K562 (cell line): Measurements from ENCODE around the gene B3GLCT. TPM values are rescaled to one million over a fixed set of nuclear protein-coding genes. Genes with fewer than 3 reads are reported as not detected.

Source experiments
- ATAC-seq: fragments of 200-7000 bp; cut with Tn5 transposase; 3 replicates; pipeline ENCODE4 v1.9.1; 2020; ENCODE audit warnings: moderate library complexity
- BruUV-seq: library from RNA; stranded (reverse); fragments of 400-500 nt; replicated peaks from 2 replicates; lab custom pipeline; 2021; lab: Mats Ljungman, UMichigan
- CTCF ChIA-PET: fragments of 300-600 bp; formaldehyde crosslinking; extraction: SDS; loops from one replicate; lab custom pipeline; 2021; ENCODE audit warnings: low intra/inter-chr PET ratio; lab: Yijun Ruan, JAX
- POLR2A ChIA-PET: fragments of 300-600, 350-650 bp; sonication (Branson Sonifier 250); formaldehyde crosslinking; extraction: SDS; loops from one replicate; lab custom pipeline; 2021; ENCODE audit warnings: antibody characterized with exemption, inconsistent platforms; lab: Yijun Ruan, JAX
- DNase-seq, 4 experiments: peaks; one replicate each; pipeline versions ENCODE4 v3.0.0 to v3.0.0-alpha.2; 2011 to 2018; ENCODE audit warnings: low spot score in 3 of 4, mixed read lengths in 3 of 4; ENCODE audit errors: extremely low read depth in 1 of 4
- FAIRE-seq: peaks from 2 replicates; lab custom pipeline; 2011; peaks lifted over from hg19 to GRCh38; lab: Jason Lieb, UNC
- H2AFZ ChIP-seq: 2 replicates; pipeline ENCODE4 v1.6.0; 2011; ENCODE audit warnings: low read depth, low read length, control low read depth, inconsistent platforms
- H3K27ac ChIP-seq: fragments of 200-600 bp; 3 replicates; pipeline ENCODE4 v1.8.0; 2011; ENCODE audit warnings: low read depth, mild to moderate bottlenecking, control low read depth, inconsistent platforms, low read length, moderate library complexity, mixed read lengths; ENCODE audit errors: extremely low read depth
- H3K27me3 ChIP-seq, 2 experiments: fragments of 300-600 bp in 1 of 2; 2 replicates in 1 of 2; 3 replicates in 1 of 2; pipeline versions ENCODE4 v1.6.0 to v1.8.0; 2011; ENCODE audit warnings: inconsistent platforms in 2 of 2, low read length in 2 of 2, mild to moderate bottlenecking in 1 of 2, mixed read lengths in 1 of 2, moderate library complexity in 1 of 2; ENCODE audit not compliant: control insufficient read depth in 2 of 2, insufficient read depth in 2 of 2
- H3K36me3 ChIP-seq: fragments of 300-600 bp; 3 replicates; pipeline ENCODE4 v1.8.0; 2011; ENCODE audit warnings: mild to moderate bottlenecking, low read length, inconsistent platforms; ENCODE audit not compliant: control insufficient read depth, insufficient read depth
- H3K4me1 ChIP-seq, 2 experiments: fragments of 200-600 bp in 1 of 2; replicated peaks in 1 of 2; 2 replicates in 1 of 2; 3 replicates in 1 of 2; pipeline versions ENCODE4 v1.5.1 to v1.8.0; 2011; ENCODE audit warnings: inconsistent platforms in 2 of 2, low read length in 2 of 2, mild to moderate bottlenecking in 1 of 2, mixed read lengths in 1 of 2, moderate library complexity in 1 of 2; ENCODE audit not compliant: control insufficient read depth in 2 of 2, insufficient read depth in 2 of 2
- H3K4me2 ChIP-seq: 2 replicates; pipeline ENCODE4 v1.6.1; 2011; ENCODE audit warnings: low read length, control low read depth, inconsistent platforms, mixed read lengths; ENCODE audit not compliant: insufficient read depth
- H3K4me3 ChIP-seq: fragments of 200-600 bp; sonication (generic), shearing (Covaris generic); 2 replicates; pipeline ENCODE4 v1.5.1; 2016; ENCODE audit warnings: control low read depth, inconsistent platforms
- H3K79me2 ChIP-seq: fragments of 200-600 bp; 3 replicates; pipeline ENCODE4 v1.8.0; 2011; ENCODE audit warnings: low read length, inconsistent platforms; ENCODE audit not compliant: control insufficient read depth, insufficient read depth
- H3K9ac ChIP-seq, 2 experiments: 2 replicates each; pipeline versions ENCODE4 v1.6.0 to v1.6.1; 2011; ENCODE audit warnings: low read depth in 2 of 2, low read length in 2 of 2, control low read depth in 1 of 2, inconsistent platforms in 1 of 2, mild to moderate bottlenecking in 1 of 2, mixed read lengths in 1 of 2; ENCODE audit not compliant: insufficient read depth in 1 of 2
- H3K9me1 ChIP-seq: one replicate; pipeline ENCODE4 v1.6.0; 2011; ENCODE audit warnings: inconsistent platforms, mild to moderate bottlenecking, low read length, moderate library complexity; ENCODE audit not compliant: control insufficient read depth, insufficient read depth
- H3K9me3 ChIP-seq: replicated peaks from 2 replicates; pipeline ENCODE4 v1.5.1; 2011; ENCODE audit warnings: low read depth, low read length, inconsistent platforms; ENCODE audit not compliant: control insufficient read depth, insufficient read depth
- H4K20me1 ChIP-seq: replicated peaks from 2 replicates; pipeline ENCODE4 v1.6.1; 2011; ENCODE audit warnings: low read length, inconsistent platforms, mixed read lengths; ENCODE audit not compliant: control insufficient read depth, insufficient read depth
- ARID1B ChIP-seq: fragments of 450-650 bp; IDR thresholded peaks from 2 replicates; pipeline ENCODE4 v1.6.1; 2016; ENCODE audit warnings: antibody characterized with exemption, mild to moderate bottlenecking, inconsistent platforms
- DPF2 ChIP-seq: fragments of 450-650 bp; IDR thresholded peaks from 2 replicates; pipeline ENCODE4 v1.6.1; 2016
- EP400 ChIP-seq: fragments of 450-650 bp; IDR thresholded peaks from 2 replicates; pipeline ENCODE4 v1.6.1; 2017; ENCODE audit warnings: antibody characterized with exemption, mild to moderate bottlenecking, moderate library complexity
- EZH2 ChIP-seq: IDR thresholded peaks from 2 replicates; pipeline ENCODE4 v1.6.1; 2012; ENCODE audit warnings: low read depth, mild to moderate bottlenecking, inconsistent platforms, low read length, borderline replicate concordance
- HNRNPLL ChIP-seq: fragments of 200-400 bp; formaldehyde crosslinking; IDR thresholded peaks from 2 replicates; pipeline ENCODE4 v1.6.1; 2017; ENCODE audit warnings: low read length, low read depth, mild to moderate bottlenecking; ENCODE audit not compliant: poor library complexity, severe bottlenecking
- NFYB ChIP-seq: IDR thresholded peaks from 2 replicates; pipeline ENCODE4 v1.6.1; 2011; ENCODE audit warnings: mild to moderate bottlenecking, moderate library complexity; ENCODE audit not compliant: insufficient read length; ENCODE audit errors: extremely low read depth
- RB1 ChIP-seq: fragments of 450-650 bp; IDR thresholded peaks from 2 replicates; pipeline ENCODE4 v1.6.1; 2017; ENCODE audit warnings: low read depth, mild to moderate bottlenecking
- TAF1 ChIP-seq: IDR thresholded peaks from 2 replicates; pipeline ENCODE4 v1.6.1; 2011; ENCODE audit warnings: mild to moderate bottlenecking, low read length, moderate library complexity; ENCODE audit not compliant: insufficient read depth, control insufficient read depth, severe bottlenecking; ENCODE audit errors: extremely low read depth
- TSC22D4 ChIP-seq: fragments of 450-650 bp; IDR thresholded peaks from 2 replicates; pipeline ENCODE4 v1.6.1; 2016; ENCODE audit warnings: missing genetic modification characterization, missing biosample characterization, control low read depth
- ZNF589 ChIP-seq: fragments of 200-800 bp; sonication (Bioruptor generic); IDR thresholded peaks from 2 replicates; pipeline ENCODE4 v1.6.1; 2016; ENCODE audit warnings: low read depth, missing genetic modification characterization, missing compliant biosample characterization
- WGBS: fragments of 100-300 bp; shearing (Covaris generic); methylation state at CpG from one replicate; pipeline ENCODE4 v1.1.6; 2016; ENCODE audit warnings: low coverage, mixed read lengths; ENCODE audit not compliant: insufficient coverage; ENCODE audit errors: missing lambda C conversion rate; 5-methylcytosine and 5-hydroxymethylcytosine counted together
- in situ Hi-C: fragments of 300-500 bp; cut with MboI; formaldehyde crosslinking; loops from 4 replicates; pipeline ENCODE4 v1.15.0; 2018; ENCODE audit warnings: inconsistent platforms, mixed read lengths
- intact Hi-C: fragments of 100-400 bp; cut with micrococcal nuclease; formaldehyde crosslinking; loops from 2 replicates; pipeline ENCODE4 v1.14.2; 2022
- polyA plus RNA-seq, 8 experiments: library from polyadenylated mRNA; depleted of rRNA in 4 of 8; stranded (reverse) in 5 of 8; unstranded in 3 of 8; fragments of >200 nt; fragmentation: Nextera tagmentation in 2 of 8; fragmentation: Illumina TruSeq in 1 of 8; extraction: Ambion mirVana in 2 of 8; extraction: Trizol in 1 of 8; gene quantifications; 2 replicates each; pipeline versions ENCODE4 v1.2.1 to v1.2.3, GENCODE V29; 2011 to 2014; ENCODE audit warnings: inconsistent platforms in 1 of 8, missing spikeins in 1 of 8
- total RNA-seq, 7 experiments: library from RNA; depleted of rRNA in 6 of 7; stranded (reverse); fragments of >200 nt in 6 of 7; fragmentation: Illumina TruSeq in 2 of 7; extraction: Trizol in 2 of 7; gene quantifications; 2 replicates each; pipeline versions ENCODE4 v1.2.1 to v1.2.3, GENCODE V29; 2011 to 2021; ENCODE audit warnings: low replicate concordance in 1 of 7

B3GLCT gene
- total and polyA plus RNA-seq, 9 of the 15 experiments (the other 6 are each of a cell fraction or from before 2014, with no cell fraction given), result 1.1 to 5.1 (median 2.9) TPM

GRCh38 chr13:31327182-31327860, 127.5 kb downstream of the B3GLCT start:
- Histone ChIP-seq H3K9ac (no peak overlapping the region), H3K9me3 (no peaks in the 10 kb centered on the region), H3K4me3 (no peak overlapping the region), H3K27ac (no peak overlapping the region), H3K4me1 (no peaks in the 10 kb centered on the region), H4K20me1 (no peaks in the 10 kb centered on the region), H3K4me2 (no peak overlapping the region), H2AFZ (no peak overlapping the region), H3K27me3 (no peaks in the 10 kb centered on the region), H3K36me3 (no peaks in the 10 kb centered on the region), H3K79me2 (no peaks in the 10 kb centered on the region), H3K9me1 (no peaks in the 10 kb centered on the region)
- TF ChIP-seq TSC22D4 (tag), result no peak
- TF ChIP-seq EP400, result no peak
- no peak for TF ChIP-seq HNRNPLL
- TF ChIP-seq ARID1B, result no peak
- TF ChIP-seq DPF2, result no peak
- TF ChIP-seq NFYB, result no peak
- TF ChIP-seq RB1, result no peak
- TF ChIP-seq TAF1, result no peak
- no peak for TF ChIP-seq ZNF589
- TF ChIP-seq EZH2, result no peak
- in situ Hi-C loops, result no loop called here
- ATAC-seq, result no peak
- WGBS, result 47% methylated on average over 7 of the region's 7 CpGs
- CTCF ChIA-PET, result no interaction called here
- BruUV-seq, result no TSS peak
- DNase-seq, result no peak
- intact Hi-C loops, result no loop called here
- no peak for FAIRE-seq
- POLR2A ChIA-PET, result no interaction called here
